Muscle of arm (tissue), 12 donors: ENCODE measurements around the gene THRSP. TPM values are rescaled to one million over a fixed set of nuclear protein-coding genes. Genes with fewer than 3 reads are reported as not detected.
"Not testable (repeated sequence)": the region's sequence is repeated elsewhere in the genome, so short reads cannot be mapped to it uniquely, and the experiment has no call there.

Experiments used
- DNase-seq: peaks from one replicate; pipeline ENCODE4 v3.0.0-alpha.2; 2013
- polyA plus RNA-seq, 12 donors: library from polyadenylated mRNA; unstranded; fragments of 120-200 nt; gene quantifications; one replicate each; pipeline ENCODE4 v1.2.1, GENCODE V29; 2013; ENCODE audit not compliant: insufficient read length in 12 of 12

THRSP gene
- polyA plus RNA-seq, 12 donors: 0.14 to 0.81 (median 0.58) TPM; not detected in 5

DNA sequence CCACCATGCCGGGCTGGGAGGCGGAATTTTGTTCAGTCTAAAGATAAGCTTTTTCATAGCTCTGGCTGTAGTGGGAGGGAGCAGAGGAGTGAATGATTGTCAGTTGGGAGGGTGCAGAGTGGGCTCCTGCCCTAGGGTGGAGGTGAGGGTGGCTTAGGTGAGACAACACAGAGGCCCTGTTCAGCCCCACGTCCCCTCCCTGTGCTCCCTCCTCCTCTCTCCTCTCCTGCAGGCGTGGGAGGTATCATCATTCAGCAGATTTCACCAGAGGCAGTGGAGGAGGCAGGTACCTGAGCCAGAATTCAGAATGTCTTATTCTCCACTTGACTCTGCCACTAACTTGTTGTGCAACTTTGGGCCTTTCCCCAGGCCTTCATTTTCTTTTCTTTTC, 1.7 kb upstream of the THRSP start:
- DNase-seq: no peak

DNA sequence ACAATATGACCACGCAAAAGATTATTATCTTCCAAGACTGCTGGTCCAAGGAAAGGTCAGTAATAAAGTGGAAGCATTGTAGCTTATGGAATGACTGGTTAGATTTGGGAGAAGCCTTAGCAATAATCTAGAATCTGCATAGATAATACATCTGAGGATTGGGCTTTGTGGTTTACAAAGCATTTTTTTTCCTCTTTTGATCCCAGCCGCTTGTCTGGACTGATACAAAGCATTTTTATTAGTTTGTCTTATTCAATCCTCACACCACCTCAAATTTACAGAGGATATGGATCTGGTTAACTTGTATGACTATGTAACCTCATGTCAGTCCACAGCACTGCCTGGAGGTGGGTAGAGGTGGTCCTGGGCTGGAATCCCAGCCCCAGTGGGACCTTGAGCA, 990 bp upstream of the THRSP start:
- no peak for DNase-seq

DNA sequence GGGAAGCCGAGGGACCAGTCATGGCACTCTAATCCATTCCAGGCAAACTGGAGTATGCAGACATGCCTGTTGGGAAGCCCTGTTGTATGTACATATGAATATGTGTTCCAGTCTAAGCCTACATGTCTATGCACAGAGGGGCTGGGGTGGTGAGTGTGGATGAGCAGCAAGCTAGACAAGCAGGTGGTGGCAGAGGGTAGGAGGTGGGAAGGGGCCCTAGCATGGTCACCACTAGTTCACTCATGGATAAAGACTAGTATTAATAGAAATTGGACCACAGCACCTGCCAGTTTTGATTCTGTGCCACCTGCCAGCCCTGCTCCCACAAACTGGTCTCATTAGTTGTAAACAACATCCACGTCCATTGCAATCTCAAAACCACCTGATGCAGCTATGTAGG, 1.5 kb downstream of the THRSP start:
- DNase-seq: no peak

DNA sequence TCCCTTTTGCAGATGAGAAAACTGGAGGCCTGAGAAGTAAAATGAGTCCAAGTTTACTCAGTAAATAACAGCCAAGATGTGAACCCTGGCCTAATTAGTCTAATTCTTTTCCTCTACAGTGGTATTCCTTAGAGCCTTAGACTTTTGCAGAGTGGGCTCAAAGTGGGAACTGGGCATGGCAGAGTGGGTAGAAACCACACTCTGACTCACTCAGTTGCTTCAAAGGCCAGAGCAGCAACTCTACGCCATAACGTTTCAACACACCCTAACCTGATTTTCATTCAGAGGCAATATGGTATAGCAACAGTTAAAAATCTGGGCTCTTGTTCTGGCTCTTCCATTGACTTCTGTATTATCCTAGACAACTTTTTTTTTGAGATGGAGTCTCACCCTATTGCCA, 2.8 kb downstream of the THRSP start:
- no peak for DNase-seq

DNA sequence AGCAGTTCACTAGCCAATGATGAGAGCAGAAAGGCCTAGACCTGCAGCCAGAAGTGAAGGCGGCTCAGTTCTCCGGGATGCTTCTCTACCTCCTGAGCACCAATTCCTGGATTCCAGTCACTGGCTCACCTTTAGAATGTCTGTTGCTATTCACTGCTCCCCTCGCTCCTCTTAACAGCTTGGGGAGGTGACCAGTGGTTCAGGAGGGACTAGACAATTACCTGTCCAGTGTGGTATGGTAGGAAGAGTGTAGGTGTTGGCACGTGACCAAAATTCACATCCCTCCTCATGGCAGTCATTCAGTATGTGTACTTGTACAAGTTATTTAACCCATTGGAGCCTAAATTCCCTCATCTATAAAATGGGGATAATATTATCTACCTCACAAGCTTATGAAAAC, 4.0 kb downstream of the THRSP start:
- DNase-seq: no peak

DNA sequence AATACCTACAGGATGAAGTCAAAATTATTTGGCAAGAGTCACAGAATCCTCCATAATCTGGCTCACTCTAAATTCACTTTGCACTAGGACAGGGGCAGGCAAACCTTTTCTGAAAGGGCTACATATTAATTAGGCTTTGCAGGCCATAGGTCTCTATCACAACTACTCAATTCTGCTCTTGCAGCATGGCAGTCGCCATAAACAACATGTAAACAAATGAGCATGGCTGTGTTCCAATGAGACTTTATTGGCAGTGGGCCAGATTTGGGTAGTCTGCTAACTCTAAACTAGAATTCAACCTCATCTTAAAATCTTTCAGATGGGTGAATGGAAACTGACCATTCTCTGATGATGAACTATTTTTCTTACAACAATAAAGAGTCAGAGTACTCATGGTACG, 5.8 kb downstream of the THRSP start:
- DNase-seq: no peak

DNA sequence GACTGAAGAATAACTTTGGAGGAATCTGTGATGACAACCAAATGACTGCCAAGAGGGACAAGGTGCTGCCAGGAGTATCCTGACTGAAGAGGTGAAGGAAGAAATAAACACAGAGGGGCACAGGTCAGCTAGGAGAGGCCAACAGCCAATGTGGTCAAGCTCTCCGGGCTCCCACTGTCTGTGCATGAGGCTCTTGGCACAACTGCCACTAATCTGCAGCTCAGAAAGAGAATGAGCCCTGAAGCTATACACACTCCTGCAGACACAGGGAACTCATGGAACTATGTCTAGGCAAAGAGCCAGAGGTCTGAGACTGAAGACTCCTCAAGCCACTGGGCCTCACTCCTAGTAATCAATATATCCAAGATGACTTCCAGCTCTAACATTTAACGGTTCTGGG, 7.0 kb downstream of the THRSP start:
- no peak for DNase-seq

DNA sequence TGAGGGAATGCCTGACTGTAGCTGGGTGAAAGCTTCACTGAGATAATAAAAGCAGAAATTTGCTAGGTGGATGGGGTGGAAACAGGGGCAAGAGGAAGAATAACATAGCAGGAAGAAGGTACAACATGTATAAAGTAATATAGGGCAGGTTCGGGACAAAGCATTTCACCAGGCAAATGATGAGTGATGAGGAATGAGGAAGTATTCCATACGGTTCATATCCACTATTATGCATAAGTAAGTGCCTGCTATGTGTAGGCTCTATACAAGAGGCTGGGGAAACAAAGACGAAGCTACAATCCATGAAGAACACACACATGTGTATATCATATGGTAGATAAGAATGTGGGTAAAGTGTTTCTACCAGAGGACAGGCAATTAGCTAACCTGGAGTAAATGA, 8.1 kb downstream of the THRSP start:
- DNase-seq: no peak

DNA sequence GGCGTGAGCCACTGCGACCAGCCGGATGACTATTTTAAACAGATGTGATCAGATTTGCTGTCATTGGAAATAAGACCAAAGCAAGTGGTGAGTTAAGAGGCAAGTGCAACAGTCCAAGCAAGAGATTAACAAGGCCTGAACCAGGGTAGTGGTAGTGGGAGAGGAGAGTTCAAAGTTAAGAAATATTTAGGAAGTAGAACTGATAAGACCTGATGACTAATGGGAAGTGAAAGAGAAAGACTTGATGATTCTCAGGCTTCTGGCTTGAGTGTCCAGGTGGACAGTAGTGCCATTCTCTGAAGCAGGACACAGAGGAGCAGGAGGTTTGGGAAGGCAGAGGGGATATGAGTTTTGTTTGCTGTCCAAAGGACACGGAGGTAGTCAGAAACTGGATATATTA, 8.8 kb downstream of the THRSP start:
- DNase-seq: no peak

DNA sequence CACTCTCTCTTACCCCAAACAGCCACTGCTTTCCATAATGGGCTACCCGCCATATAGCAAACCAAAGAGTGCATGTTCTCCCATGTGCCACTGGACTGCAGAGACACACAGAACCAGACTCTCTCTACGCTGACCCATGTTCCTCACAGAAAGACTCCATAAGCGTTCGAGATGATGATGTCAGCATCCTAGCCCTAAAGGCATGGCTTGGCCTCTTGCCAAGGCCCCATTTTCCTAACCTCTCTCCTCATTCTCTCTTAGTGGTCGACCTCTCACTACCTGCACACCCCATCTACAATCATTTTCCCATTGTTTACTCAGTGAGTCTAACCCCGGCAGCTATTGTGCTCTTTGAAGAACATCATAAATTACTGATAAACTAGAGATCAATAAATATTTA, 11.1 kb downstream of the THRSP start:
- DNase-seq: no peak

DNA sequence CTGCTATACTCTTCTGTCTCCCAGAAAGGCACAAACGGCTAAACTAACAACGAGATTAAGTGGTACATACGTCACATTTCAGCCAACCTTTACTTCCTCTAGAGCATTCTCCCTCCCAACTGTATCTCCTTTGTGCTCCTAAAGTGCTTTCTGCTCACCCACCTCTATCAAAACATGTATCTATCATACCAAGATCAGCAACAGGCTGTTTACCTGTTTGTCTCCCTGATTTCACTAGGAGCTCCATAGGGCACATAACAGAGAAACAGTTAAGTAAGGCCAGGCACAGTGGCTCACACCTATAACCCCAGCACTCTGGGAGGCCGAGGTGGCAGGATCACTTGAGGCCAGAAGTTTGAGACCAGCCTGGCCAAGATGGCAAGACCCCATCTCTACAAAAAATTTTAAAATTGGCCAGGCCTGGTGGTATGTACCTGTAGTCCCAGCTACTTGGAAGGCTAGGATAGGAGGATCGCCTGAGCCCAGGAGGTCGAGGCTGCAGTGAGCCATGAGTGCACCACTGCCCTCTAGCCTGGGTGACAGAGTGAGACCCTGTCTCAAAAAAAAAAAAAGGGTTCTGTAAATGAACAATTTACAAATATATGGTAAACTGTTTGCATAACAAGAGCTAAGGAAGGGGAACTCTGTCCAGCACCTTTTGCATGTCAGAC, 13.2 kb downstream of the THRSP start:
- DNase-seq: no peak

DNA sequence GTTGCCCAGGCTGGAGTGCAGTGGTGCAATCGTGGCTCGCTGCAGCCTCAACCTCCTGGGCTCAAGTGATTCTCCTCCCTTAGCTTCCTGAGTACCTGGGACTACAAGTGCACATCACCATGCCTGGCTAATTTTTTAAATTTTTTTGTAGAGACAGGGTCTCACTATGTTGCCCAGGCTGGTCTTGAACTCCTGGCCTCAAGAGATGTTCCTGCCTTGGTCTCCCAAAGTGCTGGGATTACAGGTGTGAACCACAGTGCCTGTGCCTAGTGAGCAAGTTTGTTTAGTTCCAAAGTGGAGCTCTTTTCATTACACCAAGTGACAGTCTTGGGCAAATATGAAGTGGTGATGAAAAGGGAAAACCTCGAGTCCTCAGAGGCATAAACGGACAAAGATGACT, 13.9 kb downstream of the THRSP start:
- not testable (repeated sequence) for DNase-seq

DNA sequence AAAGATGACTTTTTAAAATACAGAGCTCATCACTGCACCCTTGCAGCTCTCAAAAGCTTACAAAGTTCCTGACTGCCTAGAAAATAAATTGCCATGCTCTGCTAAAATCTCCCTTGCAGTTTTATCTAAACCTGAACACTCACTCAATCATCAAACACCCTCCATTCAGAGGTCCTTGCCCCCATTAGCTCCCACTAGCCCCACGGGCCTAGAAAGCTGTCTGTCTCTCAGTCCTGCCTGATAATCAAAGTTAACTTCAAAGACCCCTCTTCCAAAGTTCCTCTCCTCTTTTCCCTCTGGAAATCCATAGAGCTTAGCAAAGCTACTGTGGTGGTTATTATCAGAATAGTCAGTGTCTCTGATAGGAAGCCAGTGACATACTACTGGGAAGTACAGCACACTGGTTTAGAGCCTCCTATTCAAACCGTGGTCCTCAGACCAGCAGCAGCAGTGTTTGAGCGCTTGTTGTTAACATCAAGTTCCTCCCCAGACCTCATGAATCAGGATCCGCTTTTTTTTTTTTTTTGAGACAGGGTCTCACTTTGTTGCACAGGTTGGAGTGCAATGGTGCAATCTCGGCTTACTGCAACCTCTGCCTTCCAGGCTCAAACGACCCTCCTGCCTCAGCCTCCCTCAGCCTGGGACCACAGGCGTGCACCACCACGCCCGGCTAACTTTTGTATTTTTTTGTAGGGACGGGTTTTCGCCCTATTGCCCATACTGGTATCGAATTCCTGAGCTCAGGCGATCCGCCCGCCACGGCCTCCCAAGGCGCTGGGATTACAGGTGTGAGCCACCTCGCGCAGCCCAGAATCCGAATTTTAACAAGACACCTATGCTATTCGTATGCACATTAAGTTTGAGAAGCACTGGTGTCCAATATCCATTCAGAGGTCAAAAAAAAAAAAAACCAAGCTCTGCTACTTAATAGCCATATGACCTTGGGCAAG, 14.8 kb downstream of the THRSP start:
- no peak for DNase-seq

DNA sequence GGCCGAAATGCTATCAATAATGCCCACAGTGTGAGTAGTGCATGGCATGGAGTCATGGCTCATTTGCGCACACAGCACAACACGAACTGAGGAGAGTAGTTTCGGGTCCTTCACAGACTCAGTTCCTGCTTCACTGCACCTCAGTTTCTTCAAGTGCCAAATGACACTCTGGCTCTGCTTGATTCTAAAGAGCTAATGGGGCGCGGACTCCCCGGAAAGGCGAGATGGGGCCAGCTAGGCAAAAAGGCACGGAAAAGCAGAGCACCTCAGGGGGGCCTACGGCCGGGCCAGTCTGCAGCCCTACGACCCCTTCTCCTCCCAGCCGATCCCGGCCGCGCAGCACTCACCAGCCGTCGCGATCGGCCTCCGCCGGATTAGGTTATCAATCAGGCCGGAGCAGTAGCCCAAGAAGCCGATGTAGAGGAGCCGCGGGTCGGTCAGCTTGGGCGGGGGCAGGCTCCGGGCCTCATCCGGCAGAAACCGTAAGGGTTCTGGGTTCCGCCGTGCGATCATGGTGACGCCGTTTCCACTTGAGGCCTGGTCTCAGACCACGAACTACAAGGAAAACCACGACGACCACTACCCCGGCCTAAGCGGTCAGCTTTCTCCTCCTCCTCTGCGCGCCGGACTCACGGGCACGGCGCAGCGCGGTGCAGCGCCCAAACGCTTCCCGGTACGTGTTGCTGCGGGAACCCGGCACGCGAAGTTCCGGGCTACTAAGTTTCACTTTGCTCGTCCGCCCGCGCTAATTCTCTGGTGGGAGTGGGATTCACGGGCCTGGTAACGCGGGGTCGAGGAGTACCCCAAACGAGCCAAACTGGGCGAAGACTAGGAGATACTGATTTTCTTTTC, 15.8 kb downstream of the THRSP start, which contains the start of gene NDUFC2:
TSS of gene NDUFC2 (minus strand) at position 631 of the 852 bp plus-strand sequence. CDS start at position 513, 118 bp downstream.
- DNase-seq: peak; percentile 92

DNA sequence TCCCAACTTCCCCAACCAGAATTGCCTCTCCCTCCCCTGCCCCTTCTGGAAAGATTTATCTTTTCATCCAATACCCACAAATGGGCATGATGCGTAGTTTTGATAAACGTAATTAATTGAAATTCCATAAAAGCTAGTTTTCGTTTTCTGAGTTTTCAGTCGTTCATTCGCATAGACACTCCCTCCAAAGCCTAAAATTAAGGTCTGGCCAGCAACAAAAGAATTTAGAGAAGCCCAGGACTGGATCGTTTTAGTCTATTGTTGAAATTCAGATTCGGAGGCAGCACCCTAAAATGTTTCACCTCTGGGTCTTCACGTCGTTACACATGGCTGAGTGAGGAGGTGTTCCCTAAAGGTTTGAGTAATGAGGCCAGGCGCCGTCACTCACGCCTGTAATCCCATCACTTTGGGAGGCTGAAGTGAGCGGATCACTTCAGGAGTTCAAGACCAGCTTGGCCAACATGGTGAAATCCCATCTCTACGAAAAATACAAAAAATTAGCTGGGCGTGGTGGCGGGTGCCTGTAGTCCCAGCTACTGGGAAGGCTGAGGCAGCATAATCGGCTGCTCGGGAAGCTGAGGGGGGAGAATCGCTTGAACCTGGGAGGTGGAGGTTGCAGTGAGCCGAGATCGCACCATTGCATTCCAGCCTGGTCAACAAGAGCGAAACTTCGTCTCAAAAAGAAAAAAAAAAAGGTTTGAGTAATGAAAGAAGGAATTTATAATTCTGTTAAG, 16.6 kb downstream of the THRSP start:
- DNase-seq: no peak

DNA sequence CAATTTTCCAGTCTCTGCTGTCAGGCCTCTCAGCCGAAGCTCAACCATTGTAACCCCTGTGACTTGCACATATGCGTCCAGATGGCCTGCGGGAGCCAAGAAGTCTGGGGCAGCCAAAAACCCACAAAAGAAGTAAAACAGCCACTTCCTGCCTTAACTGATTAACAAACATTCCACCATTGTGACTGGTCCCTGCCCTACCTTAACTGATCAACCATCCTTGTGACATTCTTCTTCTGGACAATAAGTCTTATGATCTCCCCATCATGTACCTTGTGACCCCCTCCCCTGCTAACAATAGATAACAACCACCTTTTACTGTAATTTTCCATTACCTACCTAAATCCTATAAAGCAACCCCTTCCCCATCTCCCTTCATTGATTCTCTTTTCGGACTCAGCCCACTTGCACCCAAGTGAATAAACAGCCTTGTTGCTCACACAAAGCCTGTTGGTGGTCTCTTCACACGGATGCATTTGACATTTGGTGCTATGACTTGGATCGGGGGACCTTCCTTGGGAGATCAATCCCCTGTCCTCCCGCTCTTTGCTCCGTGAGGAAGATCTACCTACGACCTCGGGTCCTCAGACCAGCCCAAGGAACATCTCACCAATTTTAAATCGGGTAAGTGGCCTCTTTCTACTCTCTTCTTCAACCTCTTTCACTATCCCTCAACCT, 17.3 kb downstream of the THRSP start:
- DNase-seq: no peak

DNA sequence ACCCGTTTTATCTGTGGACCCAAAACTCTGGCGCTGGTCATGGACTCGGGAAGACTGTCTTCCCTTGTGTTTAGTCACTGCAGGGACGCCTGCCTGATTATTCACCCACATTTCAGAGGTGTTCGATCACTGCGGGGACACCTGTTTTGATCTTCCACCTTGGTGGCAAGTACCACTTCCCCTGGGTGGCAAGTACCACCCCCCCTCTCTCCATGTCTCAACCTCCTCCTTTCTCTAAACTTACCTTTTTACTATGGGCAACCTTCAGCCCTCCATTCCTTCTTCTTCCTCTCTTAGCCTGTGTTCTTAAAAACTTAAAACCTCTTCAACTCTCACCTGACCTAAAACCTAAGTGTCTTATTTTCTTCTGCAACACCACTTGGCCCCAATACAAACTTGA, 17.9 kb downstream of the THRSP start:
- no peak for DNase-seq

DNA sequence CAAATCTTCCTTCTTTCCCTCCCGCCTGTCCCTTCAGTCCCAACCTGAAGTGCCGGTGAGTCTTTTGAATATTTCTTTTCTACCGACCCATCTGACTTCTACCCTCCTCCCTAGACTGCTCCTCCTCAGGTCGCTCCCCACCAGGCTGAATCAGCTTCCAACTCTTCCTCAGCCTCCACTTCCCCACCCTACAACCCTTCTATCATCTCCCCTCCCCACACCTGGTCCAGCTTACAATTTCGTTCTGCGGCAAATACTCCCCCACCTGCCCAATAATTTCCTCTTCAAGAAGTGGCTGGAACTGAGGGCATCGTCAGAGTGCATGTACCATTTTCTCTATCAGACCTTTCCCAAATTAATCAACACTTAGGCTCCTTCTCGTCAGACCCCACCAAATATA, 18.5 kb downstream of the THRSP start:
- no peak for DNase-seq

DNA sequence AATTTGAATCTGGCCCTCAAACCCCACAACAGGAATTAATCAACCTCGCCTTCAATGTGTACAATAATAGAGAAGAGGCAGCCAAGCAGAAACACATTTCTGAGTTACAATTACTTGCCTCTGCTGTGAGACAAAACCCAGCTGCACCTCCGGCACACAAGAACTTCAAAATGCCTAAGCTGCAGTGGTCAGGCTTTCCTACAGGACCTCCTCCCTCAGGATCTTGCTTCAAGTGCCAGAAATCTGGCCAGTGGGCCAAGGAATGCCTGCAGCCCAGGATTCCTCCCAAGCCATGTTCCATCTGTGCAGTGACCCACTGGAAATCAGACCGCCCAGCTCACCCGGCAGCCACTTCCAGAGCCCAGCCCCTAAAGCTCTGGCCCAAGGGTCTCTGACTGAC, 19.4 kb downstream of the THRSP start:
- DNase-seq: no peak

DNA sequence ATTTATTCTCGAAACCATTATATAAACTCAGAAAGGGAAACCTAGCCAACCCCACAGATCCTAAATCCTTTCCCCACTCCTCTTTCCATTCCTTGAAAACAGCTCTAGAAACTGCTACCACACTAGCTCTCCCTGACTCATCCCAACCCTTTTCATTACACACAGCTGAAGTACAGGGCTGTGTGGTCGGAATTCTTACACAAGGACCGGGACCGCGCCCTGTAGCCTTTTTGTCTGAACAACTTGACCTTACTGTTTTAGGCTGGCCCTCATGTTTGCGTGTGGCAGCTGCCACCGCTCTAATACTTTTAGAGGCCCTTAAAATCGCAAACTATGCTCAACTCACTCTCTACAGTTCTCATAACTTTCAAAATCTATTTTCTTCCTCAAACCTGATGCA, 20.8 kb downstream of the THRSP start:
- not testable (repeated sequence) for DNase-seq

DNA sequence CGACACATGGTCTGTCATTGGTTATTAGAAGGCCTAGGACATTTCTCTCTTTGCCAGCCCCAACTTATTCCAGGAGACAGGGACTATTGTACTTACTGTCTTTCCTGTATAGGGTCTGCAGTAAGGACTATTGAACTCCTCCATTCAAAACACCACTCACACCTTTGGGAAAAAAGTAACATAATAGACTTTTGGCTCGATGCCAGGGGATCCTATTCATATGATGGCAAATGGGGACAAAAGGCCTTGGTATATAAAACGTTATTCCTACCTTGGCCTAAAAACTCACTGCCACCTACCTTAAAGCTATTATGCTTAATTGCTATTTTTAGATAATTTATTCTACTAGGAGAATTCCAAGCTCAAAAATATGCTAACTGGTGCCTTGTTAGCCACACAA, 22.3 kb downstream of the THRSP start:
- DNase-seq: no peak
